Immature natural killer cell (primary cell): ENCODE measurements around the gene MPP7. TPM values are rescaled to one million over a fixed set of nuclear protein-coding genes. Genes with fewer than 3 reads are reported as not detected.

Experiments used
- DNase-seq, 3 donors: peaks; one replicate each; pipeline ENCODE4 v3.0.0; 2022; ENCODE audit warnings: mixed read lengths in 1 of 3
- H3K27ac Mint-ChIP-seq, 6 donors: one replicate each; pipeline ENCODE4 v1.8.0; 2020; ENCODE audit warnings: mixed read lengths in 6 of 6, mild to moderate bottlenecking in 5 of 6, inconsistent platforms in 4 of 6, moderate library complexity in 3 of 6
- H3K27me3 Mint-ChIP-seq, 3 donors: one replicate each; pipeline ENCODE4 v1.8.0; 2020 to 2021; ENCODE audit warnings: low read depth in 3 of 3, mild to moderate bottlenecking in 3 of 3, mixed read lengths in 3 of 3, moderate library complexity in 3 of 3, inconsistent platforms in 1 of 3
- H3K36me3 Mint-ChIP-seq, 3 donors: one replicate each; pipeline ENCODE4 v1.8.0; 2020; ENCODE audit warnings: mixed read lengths in 3 of 3, inconsistent platforms in 2 of 3, mild to moderate bottlenecking in 2 of 3
- H3K4me1 Mint-ChIP-seq, 2 donors: one replicate each; pipeline ENCODE4 v1.8.0; 2020; ENCODE audit warnings: inconsistent platforms in 2 of 2, mild to moderate bottlenecking in 2 of 2, mixed read lengths in 2 of 2, moderate library complexity in 1 of 2
- H3K4me3 Mint-ChIP-seq, 5 donors: one replicate each; pipeline ENCODE4 v1.8.0; 2020; ENCODE audit warnings: mild to moderate bottlenecking in 5 of 5, mixed read lengths in 5 of 5, inconsistent platforms in 3 of 5, moderate library complexity in 3 of 5
- H3K9me3 Mint-ChIP-seq, 6 donors: one replicate each; pipeline ENCODE4 v1.8.0; 2020; ENCODE audit warnings: mild to moderate bottlenecking in 6 of 6, mixed read lengths in 6 of 6, inconsistent platforms in 4 of 6, moderate library complexity in 3 of 6
- polyA plus RNA-seq, 3 donors: library from polyadenylated mRNA; unstranded; fragments of 300-500 nt; fragmentation: Illumina TruSeq; gene quantifications; one replicate each; pipeline ENCODE4 v1.2.3, GENCODE V29; 2021

Gene MPP7
- polyA plus RNA-seq, 3 donors from 2014 or later, result 11.7 to 20.9 (median 14.9) TPM

DNA sequence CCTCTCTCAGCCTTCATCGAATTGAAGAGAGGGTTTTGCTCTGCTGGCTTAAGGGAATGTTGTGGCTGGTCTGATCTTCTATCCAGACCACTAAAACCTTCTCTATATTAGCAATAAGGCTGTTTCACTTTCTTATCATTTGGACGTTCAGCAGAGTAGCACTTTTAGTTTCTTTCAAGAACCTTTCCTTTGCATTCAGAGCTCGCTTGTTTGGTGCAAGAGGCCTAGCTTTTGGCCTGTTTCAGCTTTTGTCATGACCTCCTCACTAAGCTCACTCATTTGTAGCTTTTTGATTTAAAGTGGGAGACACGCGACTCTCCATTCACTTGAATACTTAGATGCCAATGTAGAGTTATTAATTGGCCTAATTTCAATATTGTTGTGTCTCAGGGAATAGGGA is 3.9 kb downstream of the MPP7 start:
- Mint-ChIP-seq H3K27me3 (peaks cover 4 to 9% (median 4%) of the 10 kb centered on the region in 3 donors), H3K4me3 (no peak overlapping the region), H3K27ac (peak overlapping the region in 4 of 6 donors; percentile 14 to 58 (median 30)), H3K9me3 (no peaks in the 10 kb centered on the region), H3K36me3 (no peaks in the 10 kb centered on the region), H3K4me1 (peaks cover 27 to 31% of the 10 kb centered on the region in 2 donors)
- DNase-seq, result no peak

- peaks cover 0 to 3% (median 0%) of the 10 kb centered on the region in 3 donors for H3K27me3 Mint-ChIP-seq
- H3K27ac Mint-ChIP-seq, result peak overlapping the region in 1 of 6 donors; percentile 19
- H3K36me3 Mint-ChIP-seq, result peaks cover 0 to 9% (median 5%) of the 10 kb centered on the region in 3 donors
- DNase-seq, result no peak
- peaks cover 8 to 18% of the 10 kb centered on the region in 2 donors for H3K4me1 Mint-ChIP-seq
- H3K4me3 Mint-ChIP-seq, result no peak overlapping the region
- no peaks in the 10 kb centered on the region for H3K9me3 Mint-ChIP-seq
Observed at GRCh38 chr10:28296023-28296422, 6.8 kb downstream of the MPP7 start.

DNA sequence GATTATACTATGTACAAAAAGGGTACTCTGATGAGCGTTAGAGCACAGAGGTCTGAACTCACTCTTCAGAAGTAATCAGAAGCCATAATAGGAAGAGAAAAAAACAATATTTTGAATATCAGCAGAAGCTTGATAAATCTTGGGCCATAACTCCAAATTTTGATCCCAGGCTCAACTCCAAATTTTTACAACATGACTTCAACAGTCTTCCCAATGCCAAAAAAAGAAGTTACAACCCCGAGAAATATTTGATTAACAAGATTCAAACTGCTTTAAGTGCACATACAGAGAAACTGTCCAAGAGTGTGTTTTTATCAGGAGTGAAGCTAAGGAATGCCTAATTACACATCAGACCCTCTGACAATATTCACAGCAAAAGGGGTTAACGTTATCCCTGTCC is 7.5 kb downstream of the MPP7 start:
- H3K4me1 Mint-ChIP-seq, result peaks cover 7 to 18% of the 10 kb centered on the region in 2 donors
- no peak overlapping the region for H3K27ac Mint-ChIP-seq
- peaks cover 0 to 3% (median 0%) of the 10 kb centered on the region in 3 donors for H3K27me3 Mint-ChIP-seq
- peaks cover 0 to 9% (median 5%) of the 10 kb centered on the region in 3 donors for H3K36me3 Mint-ChIP-seq
- DNase-seq, result no peak
- no peak overlapping the region for H3K4me3 Mint-ChIP-seq
- H3K9me3 Mint-ChIP-seq, result no peaks in the 10 kb centered on the region

DNA sequence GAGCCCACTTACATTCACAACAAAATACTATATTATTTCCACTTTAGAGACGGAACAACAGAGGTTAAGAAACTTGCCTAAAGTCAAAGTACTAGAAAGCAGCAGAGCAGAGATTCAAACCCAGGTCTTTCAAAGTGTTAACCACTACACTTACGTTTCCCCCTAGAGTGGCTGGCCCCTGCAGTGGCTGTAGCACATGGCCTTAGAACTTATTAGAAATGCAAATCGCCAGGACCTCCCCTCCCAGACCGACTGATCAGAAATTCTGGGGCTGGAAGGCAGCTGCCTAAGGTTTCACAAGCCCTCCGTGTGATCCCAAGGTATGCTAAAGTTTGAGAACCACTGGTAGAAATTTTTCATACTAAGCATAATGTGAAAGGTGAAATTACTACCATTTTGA is 8.1 kb downstream of the MPP7 start:
- no peak overlapping the region for H3K27ac Mint-ChIP-seq
- no peak for DNase-seq
- H3K9me3 Mint-ChIP-seq, result no peaks in the 10 kb centered on the region
- H3K27me3 Mint-ChIP-seq, result peaks cover 0 to 3% (median 0%) of the 10 kb centered on the region in 3 donors
- H3K4me1 Mint-ChIP-seq, result peaks cover 7 to 18% of the 10 kb centered on the region in 2 donors
- no peak overlapping the region for H3K4me3 Mint-ChIP-seq
- H3K36me3 Mint-ChIP-seq, result peaks cover 0 to 9% (median 5%) of the 10 kb centered on the region in 3 donors

DNA sequence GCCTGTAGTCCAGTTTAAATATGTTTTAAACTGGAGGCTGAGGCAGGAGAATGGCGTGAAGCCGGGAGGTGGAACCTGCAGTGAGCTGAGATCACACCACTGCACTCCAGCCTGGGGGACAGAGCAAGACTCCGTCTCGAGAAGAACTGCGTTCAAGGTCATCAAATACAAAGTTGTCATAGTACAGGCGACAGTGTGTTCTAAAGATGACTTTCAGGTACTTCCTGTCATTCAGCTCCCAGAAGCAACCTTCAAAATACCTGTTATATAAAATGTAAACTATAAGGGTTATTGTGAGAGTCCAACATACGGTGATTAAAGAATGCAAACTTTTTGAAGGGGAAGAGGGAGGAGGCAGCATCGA is 8.7 kb downstream of the MPP7 start:
- Mint-ChIP-seq H3K4me3 (no peak overlapping the region), H3K9me3 (no peaks in the 10 kb centered on the region), H3K4me1 (peaks cover 5 to 15% of the 10 kb centered on the region in 2 donors), H3K27ac (no peak overlapping the region), H3K36me3 (peaks cover 0 to 9% (median 8%) of the 10 kb centered on the region in 3 donors), H3K27me3 (peaks cover 0 to 3% (median 0%) of the 10 kb centered on the region in 3 donors)
- DNase-seq, result no peak

GRCh38 chr10:28293236-28294168 is 9.4 kb downstream of the MPP7 start:
- H3K4me1 Mint-ChIP-seq, result peaks cover 1 to 9% of the 10 kb centered on the region in 2 donors
- H3K4me3 Mint-ChIP-seq, result no peak overlapping the region
- H3K27ac Mint-ChIP-seq, result peak overlapping the region in 2 of 6 donors; percentile 3 to 21
- H3K9me3 Mint-ChIP-seq, result no peaks in the 10 kb centered on the region
- H3K27me3 Mint-ChIP-seq, result peaks cover 0 to 3% (median 0%) of the 10 kb centered on the region in 3 donors
- DNase-seq, result no peak
- H3K36me3 Mint-ChIP-seq, result peaks cover 0 to 9% (median 8%) of the 10 kb centered on the region in 3 donors

- Mint-ChIP-seq H3K4me3 (no peak overlapping the region), H3K27me3 (peaks cover 0 to 3% (median 0%) of the 10 kb centered on the region in 3 donors), H3K4me1 (peaks cover 1 to 9% of the 10 kb centered on the region in 2 donors), H3K9me3 (no peaks in the 10 kb centered on the region), H3K27ac (no peak overlapping the region), H3K36me3 (peaks cover 0 to 9% (median 8%) of the 10 kb centered on the region in 3 donors)
- no peak for DNase-seq
Observed at GRCh38 chr10:28291881-28292297, 11.0 kb downstream of the MPP7 start.

GRCh38 chr10:28285816-28286215 is 17.0 kb downstream of the MPP7 start:
- Mint-ChIP-seq H3K36me3 (peaks cover 0 to 3% (median 0%) of the 10 kb centered on the region in 3 donors), H3K27me3 (no peaks in the 10 kb centered on the region), H3K4me1 (peaks cover 2 to 7% of the 10 kb centered on the region in 2 donors), H3K9me3 (no peaks in the 10 kb centered on the region), H3K4me3 (no peak overlapping the region), H3K27ac (no peak overlapping the region)
- DNase-seq, result no peak

DNA sequence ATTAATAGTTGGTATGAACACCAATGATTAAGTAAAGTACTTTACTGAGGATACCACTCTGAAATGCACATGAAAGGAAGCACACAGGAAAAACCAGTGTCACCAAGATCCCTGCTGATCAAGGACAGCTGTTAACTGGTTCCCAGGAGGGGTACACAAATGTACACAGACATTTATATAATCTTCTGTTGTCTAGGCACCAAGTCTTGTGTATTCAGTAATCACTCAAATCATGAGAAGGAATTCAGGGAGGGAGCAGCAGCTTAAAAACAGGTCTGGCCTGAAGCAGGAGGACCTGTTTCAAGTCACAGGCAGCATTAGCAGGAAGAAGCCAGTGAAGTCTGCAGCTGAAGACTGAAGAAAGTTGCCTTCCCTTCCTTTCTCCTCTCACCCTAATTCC is 18.7 kb downstream of the MPP7 start:
- no peaks in the 10 kb centered on the region for H3K27me3 Mint-ChIP-seq
- H3K4me3 Mint-ChIP-seq, result no peak overlapping the region
- H3K9me3 Mint-ChIP-seq, result no peaks in the 10 kb centered on the region
- peaks cover 2 to 7% of the 10 kb centered on the region in 2 donors for H3K4me1 Mint-ChIP-seq
- DNase-seq, result no peak
- no peaks in the 10 kb centered on the region for H3K36me3 Mint-ChIP-seq
- H3K27ac Mint-ChIP-seq, result peak overlapping the region in 1 of 6 donors; percentile 32

- H3K36me3 Mint-ChIP-seq, result no peaks in the 10 kb centered on the region
- H3K4me1 Mint-ChIP-seq, result peaks cover 2 to 7% of the 10 kb centered on the region in 2 donors
- no peaks in the 10 kb centered on the region for H3K27me3 Mint-ChIP-seq
- no peak for DNase-seq
- no peaks in the 10 kb centered on the region for H3K9me3 Mint-ChIP-seq
- H3K4me3 Mint-ChIP-seq, result no peak overlapping the region
- no peak overlapping the region for H3K27ac Mint-ChIP-seq
Observed at GRCh38 chr10:28283251-28283650, 19.6 kb downstream of the MPP7 start.

DNA sequence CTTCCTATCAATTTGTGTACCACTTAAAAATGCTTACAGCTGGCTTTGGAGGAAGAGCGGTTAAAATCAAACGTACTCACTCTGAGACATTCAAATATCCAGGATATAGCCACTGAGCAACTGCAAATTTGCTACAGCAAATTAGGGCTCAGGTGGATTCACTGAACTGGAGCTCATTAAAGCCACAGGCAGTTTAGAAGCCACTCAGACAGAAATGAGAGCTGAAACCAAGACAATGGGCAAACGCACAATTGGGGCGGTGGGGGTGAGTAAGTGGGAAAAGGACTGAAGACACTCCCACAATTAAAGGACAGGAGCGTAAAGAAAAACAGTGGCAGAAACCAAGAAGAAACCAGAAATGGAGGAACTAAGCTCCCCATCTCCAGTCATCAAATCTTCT is 20.5 kb downstream of the MPP7 start:
- Mint-ChIP-seq H3K27me3 (peaks cover 0 to 2% (median 0%) of the 10 kb centered on the region in 3 donors), H3K4me1 (peaks cover 2 to 7% of the 10 kb centered on the region in 2 donors)

DNA sequence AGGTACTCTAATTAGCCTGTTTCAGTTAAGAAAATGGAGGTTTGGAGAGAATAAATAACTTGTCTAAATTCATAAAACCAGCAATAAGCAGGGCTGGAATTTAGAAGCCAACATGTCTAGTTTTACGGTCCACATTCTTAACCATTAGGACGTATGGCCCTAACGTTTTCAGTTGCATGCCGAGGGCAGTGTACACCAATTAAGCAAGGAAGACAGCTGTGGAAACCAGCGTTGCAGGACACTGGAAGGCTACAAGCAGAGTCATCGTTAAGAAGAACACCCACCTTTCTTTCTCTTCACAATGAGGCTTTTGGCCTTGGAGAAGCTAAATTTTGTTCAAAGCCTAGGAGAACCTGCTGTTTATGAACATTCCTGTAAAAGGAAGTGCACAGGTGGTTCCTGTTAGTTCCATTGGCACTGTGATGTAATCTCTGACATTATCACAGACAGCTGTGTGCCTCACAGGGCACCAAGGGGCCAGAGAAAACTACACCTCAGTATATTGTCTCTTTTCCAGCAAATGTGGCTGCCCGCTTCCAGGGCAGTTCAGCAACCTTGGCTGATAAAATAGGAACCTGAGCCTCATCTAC is 21.0 kb downstream of the MPP7 start:
- H3K36me3 Mint-ChIP-seq, result no peaks in the 10 kb centered on the region
- H3K27ac Mint-ChIP-seq, result no peak overlapping the region
- peaks cover 0 to 2% (median 0%) of the 10 kb centered on the region in 3 donors for H3K27me3 Mint-ChIP-seq
- peaks cover 2 to 7% of the 10 kb centered on the region in 2 donors for H3K4me1 Mint-ChIP-seq
- no peak overlapping the region for H3K4me3 Mint-ChIP-seq
- DNase-seq, result no peak
- no peaks in the 10 kb centered on the region for H3K9me3 Mint-ChIP-seq

More for the DNA sequence above, 20.5 kb downstream of the MPP7 start:
- no peak overlapping the region for H3K4me3 Mint-ChIP-seq
- no peak overlapping the region for H3K27ac Mint-ChIP-seq
- H3K36me3 Mint-ChIP-seq, result no peaks in the 10 kb centered on the region
- no peak for DNase-seq
- H3K9me3 Mint-ChIP-seq, result no peaks in the 10 kb centered on the region

GRCh38 chr10:28280652-28281051 is 22.2 kb downstream of the MPP7 start:
- no peaks in the 10 kb centered on the region for H3K9me3 Mint-ChIP-seq
- DNase-seq, result no peak
- peaks cover 2 to 7% of the 10 kb centered on the region in 2 donors for H3K4me1 Mint-ChIP-seq
- no peak overlapping the region for H3K4me3 Mint-ChIP-seq
- H3K36me3 Mint-ChIP-seq, result no peaks in the 10 kb centered on the region
- H3K27me3 Mint-ChIP-seq, result peaks cover 0 to 2% (median 0%) of the 10 kb centered on the region in 3 donors
- no peak overlapping the region for H3K27ac Mint-ChIP-seq

DNA sequence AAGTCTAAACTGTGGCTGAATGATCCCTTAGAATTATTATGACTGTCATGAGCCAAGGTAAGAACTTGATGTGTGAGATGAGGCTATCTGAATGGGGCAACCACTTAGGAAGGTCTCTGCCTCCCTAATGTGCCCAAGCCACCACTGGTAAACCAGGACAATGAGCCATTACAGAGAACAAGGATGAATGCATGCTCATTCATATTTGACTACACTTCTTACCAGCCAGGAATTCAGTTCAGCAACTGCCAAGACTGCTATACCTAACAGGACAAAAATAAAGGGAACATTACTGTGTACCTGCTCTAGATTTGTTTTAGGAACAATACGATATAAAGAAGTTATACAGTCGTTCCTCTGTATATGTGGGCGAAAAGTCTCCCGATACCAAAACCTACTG is 23.0 kb downstream of the MPP7 start:
- H3K27me3 Mint-ChIP-seq, result peaks cover 0 to 2% (median 0%) of the 10 kb centered on the region in 3 donors
- H3K4me3 Mint-ChIP-seq, result no peak overlapping the region
- peaks cover 2 to 8% of the 10 kb centered on the region in 2 donors for H3K4me1 Mint-ChIP-seq
- H3K9me3 Mint-ChIP-seq, result no peaks in the 10 kb centered on the region
- H3K36me3 Mint-ChIP-seq, result no peaks in the 10 kb centered on the region
- no peak for DNase-seq
- H3K27ac Mint-ChIP-seq, result no peak overlapping the region
